Dedifferentiated amniotic fluid mesenchymal stem cell (primary cell): ENCODE measurements around the gene SLC7A14.
A peak's percentile ranks its signal among the peaks of the same experiment; 100 is the strongest.

Source experiments
- DNase-seq: peaks from one replicate; pipeline ENCODE4 v3.0.0-alpha.2; 2016; ENCODE audit errors: extremely low spot score

SLC7A14 gene

DNA sequence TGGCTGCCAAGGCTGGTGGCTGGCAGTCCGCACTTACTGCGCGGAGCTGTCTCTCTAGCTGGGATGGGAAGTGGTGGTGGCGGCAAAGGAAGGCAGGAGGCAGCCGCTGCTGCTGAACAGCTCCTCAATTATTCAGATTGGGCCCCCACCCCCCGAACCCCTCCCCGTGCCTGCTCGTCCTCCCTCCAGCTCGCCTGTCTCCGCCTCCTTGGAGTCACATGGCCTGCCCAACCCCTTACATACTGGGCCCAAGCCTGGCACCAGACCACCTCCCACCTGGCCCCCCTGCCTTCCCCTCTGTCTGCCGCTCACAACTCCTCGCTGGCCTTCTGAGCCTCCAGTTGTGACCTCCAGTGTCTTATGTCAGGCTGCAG lies at the start of gene SLC7A14:
TSS of gene SLC7A14 (minus strand) at position 139 of the 374 bp plus-strand sequence. CDS start 59,139 bp downstream, outside the sequence.
- no peak for DNase-seq

DNA sequence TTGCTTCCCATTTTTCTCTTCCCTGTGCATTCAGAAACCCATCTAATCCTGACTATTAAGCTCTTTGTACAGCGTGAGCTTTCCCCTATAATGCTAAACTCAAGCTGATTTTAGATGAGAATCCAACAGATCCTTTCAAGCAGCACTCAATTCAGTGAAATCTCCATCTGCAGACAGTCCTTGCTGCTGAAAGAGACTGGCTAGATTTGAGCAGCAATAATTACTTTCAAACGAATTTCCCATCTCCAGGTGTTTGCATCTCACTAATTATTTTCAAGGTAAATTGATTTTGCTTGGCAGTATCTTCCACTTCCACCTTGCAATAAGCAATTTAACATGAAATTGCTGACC lies 49.5 kb upstream of the SLC7A14 start:
- no peak for DNase-seq

DNA sequence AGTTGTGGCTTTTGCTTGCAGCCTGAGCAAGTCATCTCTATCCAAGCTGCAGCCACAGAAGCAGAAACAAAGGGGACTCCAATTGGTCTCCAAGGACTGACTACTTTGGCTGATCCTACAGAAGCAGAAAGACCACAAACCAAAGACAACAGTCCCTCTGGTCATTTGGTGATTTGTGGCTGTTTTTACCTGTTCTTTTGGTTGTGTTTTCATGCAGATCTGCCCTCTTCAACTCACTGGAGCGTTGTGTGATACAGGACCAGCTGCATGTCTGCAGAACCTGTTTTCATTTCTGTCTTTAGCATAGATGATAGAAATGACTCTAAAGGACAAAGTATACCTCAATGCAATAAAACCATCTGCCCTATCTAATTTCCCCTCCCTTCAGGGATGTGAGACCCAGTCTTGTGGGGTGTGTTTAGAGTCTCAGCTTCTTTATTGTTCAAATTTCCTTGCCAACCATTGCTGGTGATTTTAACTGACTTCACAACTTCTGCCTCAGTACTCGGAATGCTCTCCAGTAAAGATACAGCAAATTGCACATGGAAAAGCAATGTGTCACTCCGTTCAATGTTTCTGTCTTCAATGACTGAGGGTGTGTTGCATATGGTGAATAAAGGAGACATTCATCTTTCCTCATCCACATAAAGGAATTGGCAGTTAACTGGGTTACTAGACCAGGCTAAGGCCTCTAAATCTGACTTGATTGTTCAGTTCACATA lies 48.9 kb upstream of the SLC7A14 start:
- no peak for DNase-seq

DNA sequence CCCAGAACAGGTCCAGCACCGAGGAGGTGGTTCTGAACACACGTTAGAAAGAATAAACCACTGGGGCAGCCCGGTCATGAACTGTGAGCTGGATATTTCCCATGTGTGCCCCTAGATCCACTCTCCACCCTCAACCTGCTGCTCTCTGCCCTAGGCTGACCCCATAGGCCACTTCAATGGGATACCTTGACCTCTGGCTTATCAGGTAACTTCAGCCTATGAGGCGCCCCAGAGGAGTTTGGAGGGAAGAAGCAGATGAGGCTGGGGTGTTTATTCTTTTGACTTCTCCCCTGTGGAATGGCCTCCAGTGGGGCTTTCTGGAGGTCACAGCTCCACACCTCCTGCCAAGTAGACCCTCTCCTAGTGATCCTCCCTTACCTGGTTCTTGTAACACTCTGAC lies 47.7 kb upstream of the SLC7A14 start:
- DNase-seq = no peak

DNA sequence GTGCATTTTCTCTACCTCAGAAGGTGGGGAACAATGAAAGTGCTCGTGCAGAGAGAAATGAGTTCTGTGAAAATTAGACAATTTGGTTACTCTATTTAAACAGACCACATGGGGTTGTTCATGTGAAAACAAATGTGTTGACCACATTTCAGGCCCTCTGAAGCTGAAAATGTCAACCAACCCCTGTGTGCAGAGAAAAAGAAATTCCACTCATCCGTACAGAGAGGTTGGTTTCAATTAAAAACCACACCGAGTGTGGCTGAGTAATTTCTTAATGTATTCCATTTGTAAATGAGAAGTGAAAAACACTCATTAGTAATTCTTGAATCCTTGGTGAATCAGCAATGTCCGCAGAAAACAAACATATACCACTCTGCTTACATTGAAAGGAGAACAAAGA lies 46.9 kb upstream of the SLC7A14 start:
- DNase-seq = no peak

DNA sequence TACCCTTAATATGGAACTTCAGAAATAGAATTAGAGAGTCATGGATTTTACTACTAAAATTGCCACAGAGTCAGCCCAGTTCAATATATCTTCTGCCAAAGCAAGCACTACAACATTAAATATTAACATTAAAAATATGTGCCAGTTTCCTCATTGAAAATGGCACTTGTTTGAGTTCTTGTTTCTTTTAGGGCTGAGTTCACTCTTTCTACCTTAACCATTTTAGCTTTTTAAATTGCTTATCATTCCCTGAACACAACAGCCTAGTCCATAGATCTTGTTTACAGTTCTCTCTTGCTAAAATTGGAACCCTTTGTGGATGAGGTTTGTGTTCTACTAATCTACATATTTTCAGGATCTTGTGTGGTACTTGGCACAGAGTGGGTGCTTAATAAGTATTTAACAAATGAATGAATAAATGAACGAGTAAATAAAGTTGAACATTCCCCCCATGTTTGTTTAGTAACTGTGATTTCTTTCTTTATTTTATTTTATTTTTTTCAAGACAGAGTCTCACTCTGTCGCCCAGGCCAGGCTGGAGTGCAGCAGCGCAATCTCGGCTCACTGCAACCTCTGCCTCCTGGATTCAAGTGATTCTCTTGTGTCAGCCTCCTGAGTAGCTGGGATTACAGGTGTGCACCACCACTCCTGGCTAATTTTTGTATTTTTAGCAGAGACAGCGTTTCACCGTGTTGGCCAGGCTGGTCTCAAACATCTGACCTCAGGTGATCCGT lies 46.0 kb upstream of the SLC7A14 start:
- no peak for DNase-seq

DNA sequence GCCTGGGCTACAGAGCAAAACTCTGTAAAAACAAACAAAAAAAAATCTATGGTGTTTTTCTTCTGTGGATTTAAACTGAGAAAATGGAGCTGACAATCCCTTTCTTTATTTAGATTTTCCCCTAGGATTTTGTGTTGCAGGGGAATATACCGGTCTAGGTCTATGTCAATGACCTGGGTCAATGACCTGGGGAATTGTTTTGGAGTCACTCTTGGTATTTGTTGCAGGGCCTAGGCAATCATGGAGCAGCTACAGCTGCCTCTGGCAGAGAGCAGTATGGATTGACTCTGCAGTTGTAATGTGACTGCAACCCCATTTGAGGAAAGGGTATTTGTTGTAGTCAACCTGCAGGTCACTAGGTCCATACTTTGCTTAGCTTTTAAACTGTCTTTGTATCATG lies 37.6 kb upstream of the SLC7A14 start:
- no peak for DNase-seq

DNA sequence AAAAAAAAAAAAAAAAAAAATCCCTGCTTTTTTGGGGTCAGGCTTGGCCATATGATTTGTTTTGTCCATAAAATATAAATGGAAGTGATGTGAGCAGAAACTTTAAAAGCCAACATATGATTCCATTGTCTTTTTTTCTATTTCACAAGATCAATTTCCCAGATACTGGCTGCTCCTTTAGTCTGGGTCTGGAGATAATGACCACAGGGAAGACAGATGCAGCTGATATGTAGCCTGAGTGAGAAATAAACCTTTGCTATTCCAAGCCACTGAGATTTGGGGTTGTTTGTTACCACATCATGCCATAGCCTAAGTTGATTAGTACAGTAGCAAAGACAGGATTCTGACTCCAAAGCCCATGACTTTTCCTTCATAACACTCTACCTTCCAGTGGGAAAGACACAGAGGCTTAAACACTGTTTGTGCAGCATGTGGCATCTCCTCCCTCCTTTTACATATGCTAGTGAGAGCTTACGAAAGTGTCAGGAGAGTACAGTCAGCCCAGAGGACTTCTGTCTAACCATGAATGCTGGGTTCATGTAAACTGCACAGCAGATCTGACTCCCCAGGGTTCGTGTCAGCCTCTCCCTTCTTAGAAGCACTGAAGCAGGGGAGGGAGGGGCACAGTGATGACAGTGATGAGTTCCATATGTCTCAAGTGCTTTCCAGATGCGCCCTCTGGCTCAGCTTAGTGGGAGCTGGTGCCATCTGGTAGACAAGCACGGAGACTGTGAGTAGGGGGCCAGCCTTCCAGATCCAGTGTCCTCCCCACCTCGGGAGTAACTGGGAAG lies 36.7 kb upstream of the SLC7A14 start:
- DNase-seq = peak; percentile 92

DNA sequence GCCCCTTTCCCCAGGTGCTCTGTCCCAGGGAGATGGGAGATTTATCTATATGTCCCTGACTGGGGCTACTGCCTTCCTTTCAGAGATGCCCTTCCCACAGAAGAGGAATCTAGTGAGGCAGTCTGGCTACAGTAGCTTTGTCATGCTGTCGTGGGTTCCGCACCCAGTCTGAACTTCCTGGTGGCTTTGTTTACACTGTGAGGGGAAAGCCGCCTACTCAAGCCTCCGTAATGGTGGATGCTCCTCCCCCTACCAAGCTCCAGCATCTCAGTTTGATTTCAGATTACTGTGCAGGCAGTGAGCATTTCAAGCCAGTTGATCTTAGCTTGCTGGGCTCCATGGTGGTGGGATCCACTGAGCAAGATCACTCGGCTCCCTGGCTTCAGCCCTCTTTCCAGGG lies 35.4 kb upstream of the SLC7A14 start:
- no peak for DNase-seq

DNA sequence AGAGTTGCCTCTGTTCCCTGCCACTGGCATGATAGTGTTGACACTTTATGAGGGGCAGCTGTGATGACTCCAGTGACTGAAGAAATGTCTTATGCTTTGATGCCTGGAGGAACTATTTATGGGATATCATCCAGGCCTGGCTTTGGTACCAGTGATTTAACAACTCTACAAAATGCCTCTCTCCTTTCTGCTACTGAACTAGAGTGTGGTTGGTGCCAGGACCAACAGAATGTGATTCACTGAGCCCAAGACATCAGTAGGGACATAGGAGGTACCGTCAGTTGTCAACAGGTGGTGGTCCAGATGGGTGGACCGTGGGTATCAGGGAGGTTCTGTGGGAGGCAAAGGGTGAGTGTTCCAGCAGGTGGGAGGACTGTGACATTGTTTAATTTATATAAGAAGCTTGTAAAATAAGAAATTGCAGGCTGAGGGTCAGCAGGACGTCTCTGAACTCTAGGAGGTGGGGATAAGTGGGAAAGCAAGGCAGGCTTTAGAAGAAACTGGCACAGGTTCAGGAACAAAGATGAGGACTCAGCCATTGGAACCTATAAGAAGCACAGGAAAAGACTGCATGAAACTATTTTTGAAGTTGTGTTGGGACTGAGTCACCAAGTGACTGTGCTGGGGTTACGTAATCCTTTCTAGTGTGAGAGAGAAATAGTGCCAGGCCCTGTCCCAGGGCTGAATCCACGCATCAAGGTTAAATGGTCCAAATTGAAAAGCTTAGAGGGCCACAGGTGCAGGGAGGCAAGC lies 28.5 kb upstream of the SLC7A14 start:
- DNase-seq = peak; percentile 81

DNA sequence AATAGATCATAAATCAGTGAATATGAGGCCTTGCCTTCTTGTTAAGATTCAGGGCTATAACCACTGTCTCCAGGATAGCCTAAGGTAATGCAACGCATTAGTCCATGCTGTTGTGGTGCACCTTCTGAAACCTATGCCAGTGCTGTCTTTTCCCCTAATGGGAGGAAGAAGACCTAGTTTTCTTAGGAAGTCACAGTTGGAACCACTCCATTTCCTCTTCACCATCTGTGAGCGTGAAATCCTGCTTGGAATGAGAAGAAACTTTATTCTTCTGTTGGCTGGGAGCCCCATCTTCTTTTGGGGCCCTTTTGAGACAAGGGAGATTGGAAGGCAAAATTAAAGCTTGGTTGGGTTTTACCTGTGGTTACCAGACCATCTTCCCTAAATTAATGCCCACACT lies 25.9 kb upstream of the SLC7A14 start:
- no peak for DNase-seq

DNA sequence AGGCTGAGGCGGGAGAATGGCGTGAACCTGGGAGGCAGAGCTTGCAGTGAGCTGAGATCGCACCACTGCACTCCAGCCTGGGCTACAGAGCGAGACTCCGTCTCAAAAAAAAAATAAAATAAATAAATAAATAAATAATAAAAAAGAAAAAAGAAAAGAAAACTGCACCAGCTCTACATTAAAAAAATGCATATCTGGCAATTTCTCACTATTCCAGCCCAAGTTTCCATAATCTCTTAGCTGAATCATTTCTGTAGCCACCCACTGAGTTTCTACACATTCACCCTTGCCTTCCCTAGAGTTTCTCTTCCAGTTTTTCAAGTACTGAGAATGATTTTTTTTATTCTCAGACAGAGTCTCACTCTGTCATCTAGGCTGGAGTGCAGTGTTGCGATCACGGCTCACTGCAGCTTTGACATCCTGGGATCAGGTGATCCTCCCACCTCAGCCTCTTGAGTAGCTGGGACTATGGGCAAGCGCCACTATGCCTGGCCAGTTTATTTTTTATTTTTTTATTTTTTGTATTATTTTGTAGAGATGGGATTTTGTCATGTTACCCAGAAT lies 24.5 kb upstream of the SLC7A14 start:
- DNase-seq = no peak

DNA sequence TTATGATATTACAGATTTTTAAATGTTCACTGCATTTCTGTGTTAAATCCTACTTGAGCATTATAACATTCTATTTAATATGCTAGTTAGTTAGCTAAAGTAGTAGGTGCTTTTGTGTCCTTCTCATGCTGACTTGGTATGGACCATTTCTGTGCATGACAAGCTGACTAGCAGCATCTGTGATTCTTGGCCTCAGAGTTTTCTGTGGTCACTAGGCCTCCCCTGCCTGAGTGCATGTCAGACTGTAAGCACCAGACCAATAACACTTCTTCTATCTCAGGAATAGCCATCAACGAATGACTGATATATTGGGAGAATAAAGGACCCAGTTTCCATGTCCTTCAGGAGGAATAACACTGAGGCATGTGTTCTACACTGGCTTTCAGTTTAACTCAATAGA lies 22.6 kb upstream of the SLC7A14 start:
- no peak for DNase-seq

DNA sequence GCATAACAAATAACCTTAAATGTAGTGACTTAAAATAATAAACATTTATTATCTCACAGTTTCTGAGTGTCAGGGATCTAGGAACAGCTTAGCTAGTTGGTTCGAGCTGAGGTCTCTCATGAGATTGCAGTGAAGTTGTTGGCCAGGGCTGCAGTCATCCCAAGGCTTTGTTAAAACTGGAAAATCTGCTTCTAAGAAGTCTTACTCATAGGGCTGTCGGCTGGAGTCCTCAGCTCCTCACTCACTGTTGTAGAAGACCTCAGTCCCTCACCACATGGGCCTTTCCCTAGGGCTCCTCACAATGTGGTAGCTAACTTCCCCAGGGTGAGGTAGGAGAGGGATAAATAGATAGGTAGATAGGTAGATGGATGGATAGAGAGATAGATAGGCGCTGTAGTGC lies 20.8 kb upstream of the SLC7A14 start:
- no peak for DNase-seq

DNA sequence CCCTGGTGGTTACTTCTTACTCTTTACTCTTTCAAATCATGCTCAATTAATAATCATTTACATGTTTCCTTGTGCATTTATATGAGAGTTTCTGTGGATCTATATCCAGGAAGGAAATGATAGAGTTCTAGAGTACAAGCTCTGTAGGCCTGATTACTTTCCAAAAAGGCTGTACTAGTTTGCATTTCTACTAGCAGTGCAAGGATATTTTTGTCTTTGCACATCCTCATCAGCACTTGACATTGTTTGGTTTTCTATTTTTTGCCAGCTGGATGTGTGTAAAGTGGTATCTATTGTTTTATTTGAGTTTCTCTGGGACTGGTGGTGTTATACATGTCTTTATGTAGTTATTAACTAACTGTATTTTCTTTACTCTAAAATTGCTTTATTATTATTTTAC lies 19.6 kb upstream of the SLC7A14 start:
- no peak for DNase-seq

DNA sequence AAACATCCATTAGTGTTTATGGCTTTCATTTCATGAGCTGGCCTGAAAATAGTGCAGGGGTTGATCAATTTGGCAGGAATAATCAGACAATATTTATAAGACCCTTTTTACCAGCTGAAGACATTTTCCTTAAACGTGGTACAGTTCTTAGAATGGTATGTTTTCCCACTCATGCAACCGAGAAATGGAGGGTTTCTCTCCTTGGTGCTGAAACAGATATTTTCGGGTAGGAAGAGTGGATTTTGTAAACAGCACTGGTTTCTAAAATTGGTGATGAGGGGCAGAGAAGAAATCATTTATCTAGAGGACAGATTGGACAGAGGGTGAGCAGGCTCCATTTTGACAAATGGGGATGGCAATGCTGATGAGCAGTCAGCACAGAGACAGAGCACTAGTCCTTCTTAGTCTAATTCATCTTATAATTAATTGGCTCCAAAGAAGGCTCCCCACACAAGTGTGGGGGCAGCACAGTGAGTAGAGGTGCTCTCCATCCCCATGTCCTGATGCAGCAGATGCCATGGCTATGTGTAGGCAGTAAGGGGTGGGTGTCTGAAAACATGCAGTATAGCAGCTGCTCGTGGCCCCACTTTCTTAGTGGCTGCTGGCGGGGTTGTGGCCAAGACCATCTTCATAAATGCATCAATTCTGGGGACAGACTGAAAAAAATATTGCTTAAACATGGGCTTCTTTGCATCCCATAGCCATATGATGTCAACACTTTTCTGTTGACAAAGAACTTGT lies 18.1 kb upstream of the SLC7A14 start:
- DNase-seq = no peak

DNA sequence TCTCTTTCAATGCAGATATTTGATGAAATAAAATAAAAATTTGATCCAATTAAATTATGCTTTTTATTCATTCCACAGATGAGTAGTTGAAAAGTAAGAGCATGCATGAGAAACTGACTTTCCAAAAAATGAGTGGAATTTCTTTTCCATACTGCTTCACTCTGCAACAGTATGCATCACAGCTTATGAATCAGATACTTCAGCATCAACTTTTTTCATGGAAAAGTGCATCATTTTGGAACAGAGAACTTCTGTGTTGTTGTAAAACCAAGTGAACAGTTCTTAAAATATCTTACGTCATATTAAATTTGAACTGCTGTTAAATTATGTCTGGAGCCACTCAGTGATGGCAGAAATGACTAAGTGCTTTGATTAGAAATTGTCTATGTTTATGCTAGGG lies 16.7 kb upstream of the SLC7A14 start:
- DNase-seq = no peak

DNA sequence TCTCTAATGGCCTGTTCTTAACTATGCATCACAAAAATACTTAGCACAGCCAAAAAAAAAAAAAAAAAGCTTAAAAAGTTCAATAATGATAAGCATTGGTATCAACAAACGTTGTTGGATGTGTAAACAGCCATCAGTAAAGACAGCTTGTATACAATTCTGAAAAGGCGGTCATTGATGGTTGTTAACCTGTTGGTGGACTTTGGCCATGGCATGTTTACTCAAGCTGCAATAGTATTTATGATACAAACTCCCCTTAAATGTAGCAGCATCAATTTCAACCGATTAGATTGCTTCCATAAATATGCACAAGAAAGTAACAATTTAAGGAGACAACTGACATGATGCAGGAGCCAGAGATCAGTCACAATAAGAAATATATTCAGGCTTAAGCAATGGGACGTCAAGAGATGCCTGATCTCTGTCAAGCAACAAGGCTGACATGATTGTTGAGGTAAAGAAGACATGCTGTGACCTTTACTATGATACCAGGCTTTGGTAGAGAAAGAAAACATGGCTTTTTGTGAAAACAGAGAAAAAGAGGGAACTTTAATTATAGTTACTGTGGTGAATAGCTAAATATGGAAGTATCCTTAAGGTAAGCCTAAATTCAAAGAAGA lies 14.2 kb upstream of the SLC7A14 start:
- no peak for DNase-seq

DNA sequence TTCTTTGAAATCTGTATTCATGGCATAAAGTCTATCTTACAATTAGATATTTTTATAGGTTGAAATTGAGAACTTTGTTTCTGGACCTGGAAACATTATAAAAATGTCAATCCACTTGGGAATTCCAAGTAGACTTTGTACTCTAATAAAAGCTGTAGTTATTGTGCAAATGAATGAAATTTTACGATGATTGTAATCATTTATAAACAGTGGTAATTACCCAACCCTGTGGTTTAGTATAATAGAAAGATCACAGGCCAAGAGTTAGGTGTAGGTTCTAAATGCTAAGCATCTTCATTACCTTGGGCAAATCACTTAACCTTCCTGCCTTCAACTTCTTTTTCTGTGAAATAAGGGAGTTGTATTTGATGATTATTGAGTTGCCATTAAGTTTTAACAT lies 13.2 kb upstream of the SLC7A14 start:
- no peak for DNase-seq

DNA sequence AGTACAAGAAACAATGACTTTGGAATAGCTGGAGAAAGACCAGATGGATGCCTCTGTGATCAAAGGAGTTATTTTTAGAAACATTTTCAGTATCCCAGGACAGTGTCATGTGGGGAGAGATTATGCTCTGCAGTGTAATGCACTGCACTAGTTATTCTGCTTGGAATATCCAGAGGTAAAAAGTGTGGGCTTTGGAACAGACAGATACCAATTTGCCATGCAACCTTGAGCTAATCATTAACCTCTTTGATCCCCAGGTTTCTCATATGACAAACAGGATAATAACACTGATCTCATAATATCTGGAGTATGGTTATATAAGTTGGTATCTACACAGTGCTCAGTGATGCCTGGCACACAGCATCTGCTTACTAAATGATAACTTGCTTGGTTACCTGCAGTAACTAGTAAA lies 12.2 kb upstream of the SLC7A14 start:
- DNase-seq = no peak

DNA sequence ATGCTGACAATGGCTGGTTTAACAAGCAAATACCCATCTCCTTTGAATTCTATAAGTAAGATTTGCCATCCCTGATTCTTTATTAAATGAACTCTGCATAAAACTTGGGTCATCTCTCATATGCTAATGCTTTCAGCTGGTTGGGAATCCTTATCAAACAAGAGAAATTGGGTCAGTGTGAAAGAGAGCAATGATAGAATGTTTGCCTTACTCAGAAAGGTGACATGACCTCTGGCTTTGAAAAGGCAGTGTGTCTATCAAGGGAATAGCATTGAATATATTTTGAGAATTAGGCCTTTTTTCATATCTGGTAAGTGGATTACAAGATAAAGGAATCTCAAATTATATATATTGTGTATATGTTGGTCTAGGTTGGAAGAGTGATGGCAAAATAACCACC lies 8.7 kb upstream of the SLC7A14 start:
- no peak for DNase-seq
